HCT116 (cell line): ENCODE data around the gene GSN. TPM values are rescaled to one million over a fixed set of nuclear protein-coding genes. Genes with fewer than 3 reads are reported as not detected.

Experiments used
- ATAC-seq: fragments of 200-7000 bp; cut with Tn5 transposase; 2 replicates; pipeline ENCODE4 v1.9.1; 2020; ENCODE audit warnings: mild to moderate bottlenecking, moderate library complexity
- BruUV-seq: library from RNA; stranded (reverse); fragments of 400-500 nt; replicated peaks from 2 replicates; lab custom pipeline; 2021; lab: Mats Ljungman, UMichigan
- CTCF ChIA-PET: fragments of 300-600 bp; sonication (Branson Sonifier 250); formaldehyde crosslinking; loops from one replicate; lab custom pipeline; 2021; ENCODE audit warnings: antibody characterized with exemption; lab: Charles Lee
- POLR2A ChIA-PET: fragments of 300-600, 350-600 bp; sonication (Branson Sonifier 250); formaldehyde crosslinking; loops from one replicate; lab custom pipeline; 2021; ENCODE audit warnings: antibody characterized with exemption; lab: Charles Lee
- RAD21 ChIA-PET, 2 experiments: fragments of 300-600 bp; sonication (Branson Sonifier 250); formaldehyde crosslinking; loops; one replicate each; lab custom pipeline; 2023; ENCODE audit warnings: low total read pairs in 2 of 2; ENCODE audit not compliant: uncharacterized antibody in 2 of 2, unreplicated experiment in 2 of 2, low non-redundant PET in 1 of 2; lab: Charles Lee
- DNase-seq: peaks from one replicate; pipeline ENCODE4 v3.0.0-alpha.2; 2010; ENCODE audit warnings: low read depth, low spot score
- H2AFZ ChIP-seq: fragments of 200-600 bp; shearing (Covaris generic), sonication (generic); 2 replicates; pipeline ENCODE4 v1.6.1; 2017; ENCODE audit warnings: low read depth, mixed run types, mixed read lengths, antibody characterized with exemption, low read length; ENCODE audit not compliant: poor library complexity, severe bottlenecking
- H3K27ac ChIP-seq: 2 replicates; pipeline ENCODE4 v1.5.1; 2012; ENCODE audit warnings: low read depth, low read length
- H3K27me3 ChIP-seq: fragments of 200-600 bp; sonication (generic); 2 replicates; pipeline ENCODE4 v1.6.1; 2016; ENCODE audit warnings: mixed run types, low read length, mixed read lengths; ENCODE audit not compliant: insufficient read depth
- H3K36me3 ChIP-seq, 2 experiments: fragments of 200-500 bp in 1 of 2; fragments of 200-600 bp in 1 of 2; sonication (Bioruptor generic) in 1 of 2; sonication (generic) in 1 of 2; 2 replicates each; pipeline versions ENCODE4 v1.5.1 to v1.6.1; 2014 to 2016; ENCODE audit warnings: low read length in 2 of 2, inconsistent platforms in 1 of 2, mixed read lengths in 1 of 2, mixed run types in 1 of 2; ENCODE audit not compliant: insufficient read depth in 2 of 2, control insufficient read depth in 1 of 2
- H3K4me1 ChIP-seq, 2 experiments: fragments of 200-600 bp in 1 of 2; sonication (generic) in 1 of 2; 2 replicates each; pipeline versions ENCODE4 v1.5.1 to v1.6.1; 2012 to 2017; ENCODE audit warnings: low read length in 2 of 2, inconsistent platforms in 1 of 2, mild to moderate bottlenecking in 1 of 2, mixed read lengths in 1 of 2, mixed run types in 1 of 2, moderate library complexity in 1 of 2; ENCODE audit not compliant: insufficient read depth in 2 of 2, control insufficient read depth in 1 of 2
- H3K4me2 ChIP-seq: fragments of 200-600 bp; sonication (generic); 2 replicates; pipeline ENCODE4 v1.6.1; 2017; ENCODE audit warnings: mixed run types, low read length, mixed read lengths
- H3K4me3 ChIP-seq, 2 experiments: fragments of 200-600 bp in 1 of 2; sonication (generic) in 1 of 2; replicated peaks in 1 of 2; 2 replicates each; pipeline ENCODE4 v1.5.1; 2011 to 2016; ENCODE audit warnings: low read length in 2 of 2, control low read depth in 1 of 2, low read depth in 1 of 2, mild to moderate bottlenecking in 1 of 2, mixed read lengths in 1 of 2, mixed run types in 1 of 2
- H3K79me2 ChIP-seq: fragments of 200-600 bp; sonication (generic); 2 replicates; pipeline ENCODE4 v1.6.1; 2017; ENCODE audit warnings: mild to moderate bottlenecking, mixed run types, low read length, moderate library complexity, mixed read lengths; ENCODE audit not compliant: insufficient read depth
- H3K9ac ChIP-seq: fragments of 200-600 bp; sonication (generic); 2 replicates; pipeline ENCODE4 v1.6.1; 2016; ENCODE audit warnings: low read length, mixed read lengths
- H3K9me2 ChIP-seq: fragments of 200-600 bp; sonication (generic), shearing (Covaris generic); 2 replicates; pipeline ENCODE4 v1.6.1; 2017; ENCODE audit warnings: mixed run types, mild to moderate bottlenecking, moderate library complexity; ENCODE audit not compliant: insufficient read depth
- H3K9me3 ChIP-seq, 2 experiments: fragments of 200-500 bp in 1 of 2; fragments of 200-600 bp in 1 of 2; sonication (Bioruptor generic) in 1 of 2; sonication (generic) in 1 of 2; 2 replicates each; pipeline ENCODE4 v1.6.1; 2014 to 2017; ENCODE audit warnings: low read length in 2 of 2, mixed read lengths in 2 of 2, inconsistent platforms in 1 of 2, low read depth in 1 of 2, mild to moderate bottlenecking in 1 of 2, mixed run types in 1 of 2, moderate library complexity in 1 of 2; ENCODE audit not compliant: control insufficient read depth in 1 of 2, insufficient read depth in 1 of 2
- H4K20me1 ChIP-seq: fragments of 200-600 bp; sonication (generic), shearing (Covaris generic); 2 replicates; pipeline ENCODE4 v1.6.1; 2017; ENCODE audit warnings: mixed run types, mild to moderate bottlenecking, moderate library complexity; ENCODE audit not compliant: insufficient read depth
- EZH2 ChIP-seq: fragments of 200-600 bp; sonication (generic); IDR thresholded peaks from 2 replicates; pipeline ENCODE4 v1.6.1; 2017; ENCODE audit warnings: antibody characterized with exemption, mixed run types
- POLR2AphosphoS5 ChIP-seq: IDR thresholded peaks from 2 replicates; pipeline ENCODE4 v1.6.1; 2011; ENCODE audit warnings: mild to moderate bottlenecking, low read depth, low read length, moderate library complexity
- TCF7L2 ChIP-seq: IDR thresholded peaks from 2 replicates; pipeline ENCODE4 v1.7.0; 2011; ENCODE audit warnings: borderline replicate concordance, inconsistent platforms; ENCODE audit not compliant: insufficient read depth, insufficient read length; ENCODE audit errors: extremely low read depth
- ZBTB33 ChIP-seq: IDR thresholded peaks from 2 replicates; pipeline ENCODE4 v1.6.1; 2011; ENCODE audit warnings: mild to moderate bottlenecking, low read length, moderate library complexity; ENCODE audit not compliant: insufficient replicate concordance; ENCODE audit errors: extremely low read depth
- intact Hi-C: fragments of 100-400 bp; cut with micrococcal nuclease; formaldehyde crosslinking; loops from 2 replicates; pipeline ENCODE4 v1.10.0; 2022
- total RNA-seq: library from RNA; stranded (reverse); gene quantifications from one replicate; pipeline ENCODE4 v1.2.1, GENCODE V29; 2021; ENCODE audit not compliant: unreplicated experiment

The GSN gene
- total RNA-seq, 1 experiment from 2014 or later = 71.3 TPM

GRCh38 chr9:121298016-121298538, 30.1 kb downstream of the GSN start:
- Histone ChIP-seq H3K4me2 (peak overlapping the region; percentile 87; the same call in 1 of the 2 replicates), H3K9me2 (no peaks in the 10 kb centered on the region), H3K4me1 (peaks cover 16 to 25% of the 10 kb centered on the region in 2 experiments; a peak in 3 of 4 replicates), H3K4me3 (no peak overlapping the region), H2AFZ (no peak overlapping the region), H4K20me1 (no peaks in the 10 kb centered on the region), H3K9me3 (no peaks in the 10 kb centered on the region), H3K36me3 (no peaks in the 10 kb centered on the region), H3K27me3 (no peaks in the 10 kb centered on the region), H3K79me2 (no peaks in the 10 kb centered on the region), H3K9ac (no peak overlapping the region), H3K27ac (no peak overlapping the region)
- BruUV-seq = no TSS peak
- intact Hi-C loops = no loop called here
- CTCF ChIA-PET = interaction anchor here (1.2 to 2.3 kb wide), 3 partner anchors 11 to 85 kb away, joined by 3 to 12 read pairs (median 4); no protein-coding TSS in a partner anchor
- no peak for TF ChIP-seq POLR2AphosphoS5
- TF ChIP-seq ZBTB33 = no peak
- ATAC-seq = no peak
- RAD21 ChIA-PET = no interaction called here
- no peak for DNase-seq
- POLR2A ChIA-PET = interaction anchor here (2.2 kb wide), 1 partner anchor 11 kb away, joined by 10 read pairs; no protein-coding TSS in a partner anchor

GRCh38 chr9:121298689-121299466, 30.9 kb downstream of the GSN start:
- H3K9me2 ChIP-seq = no peaks in the 10 kb centered on the region
- DNase-seq = no peak
- TF ChIP-seq EZH2 (no peak), POLR2AphosphoS5 (no peak), TCF7L2 (no peak)
- TF ChIP-seq, all 23 proteins: peak for 0
- Histone ChIP-seq H2AFZ (peak overlapping the region; percentile 38), H3K36me3 (no peaks in the 10 kb centered on the region), H3K4me3 (peak overlapping the region; percentile 43 to 59), H3K9ac (peak overlapping the region; percentile 62), H3K4me2 (peak overlapping the region; percentile 87), H3K9me3 (no peaks in the 10 kb centered on the region), H3K27me3 (no peaks in the 10 kb centered on the region), H3K27ac (peak overlapping the region; percentile 36; the same call in 1 of the 2 replicates), H4K20me1 (no peaks in the 10 kb centered on the region), H3K4me1 (peaks cover 16 to 31% of the 10 kb centered on the region in 2 experiments; a peak in 3 of 4 replicates), H3K79me2 (no peaks in the 10 kb centered on the region)
- RAD21 ChIA-PET = interaction anchor here in 1 of 2 experiments (1.0 kb wide), 1 partner anchor 20 kb away, joined by 3 read pairs; no protein-coding TSS in a partner anchor
- POLR2A ChIA-PET = interaction anchor here (1.1 to 2.2 kb wide), 3 partner anchors 12 to 177 kb away, joined by 3 to 10 read pairs (median 4); no protein-coding TSS in a partner anchor
- intact Hi-C loops = no loop called here
- peak; percentile 72 for ATAC-seq
- no TSS peak for BruUV-seq
- CTCF ChIA-PET = interaction anchor here (1.0 to 2.3 kb wide), 4 partner anchors 12 to 86 kb away, joined by 3 to 12 read pairs (median 4); no protein-coding TSS in a partner anchor
